GM19043 (cell line): Measurements from ENCODE around the gene CKAP5.
"Not testable (repeated sequence)": the region's sequence is repeated elsewhere in the genome, so short reads cannot be mapped to it uniquely, and the experiment has no call there.

Experiments used
- ATAC-seq: cut with Tn5 transposase; IDR thresholded peaks from one replicate; pipeline ENCODE4 v1.9.1; 2021; ENCODE audit warnings: low read depth; ENCODE audit not compliant: unreplicated experiment

Gene CKAP5

GRCh38 chr11:46729110-46730027, 116.7 kb downstream of the CKAP5 start:
- ATAC-seq, result no peak

GRCh38 chr11:46728659-46729040, 117.4 kb downstream of the CKAP5 start:
- no peak for ATAC-seq

GRCh38 chr11:46727952-46728658, 118.0 kb downstream of the CKAP5 start:
- ATAC-seq, result no peak

- no peak for ATAC-seq
Measured at GRCh38 chr11:46726206-46726862, 119.7 kb downstream of the CKAP5 start.

GRCh38 chr11:46725338-46726205, 120.5 kb downstream of the CKAP5 start:
- ATAC-seq, result no peak

GRCh38 chr11:46724088-46724487, 122.0 kb downstream of the CKAP5 start:
- ATAC-seq, result no peak

GRCh38 chr11:46723359-46723680, 122.8 kb downstream of the CKAP5 start:
- ATAC-seq, result no peak

- ATAC-seq, result no peak
Measured at GRCh38 chr11:46722566-46723358, 123.3 kb downstream of the CKAP5 start.

- ATAC-seq, result no peak
Measured at GRCh38 chr11:46721286-46721685, 124.8 kb downstream of the CKAP5 start.

GRCh38 chr11:46719543-46720218, 126.4 kb downstream of the CKAP5 start:
- ATAC-seq, result no peak

GRCh38 chr11:46719048-46719542, 127.0 kb downstream of the CKAP5 start, which contains the start of gene F2:
F2 (plus strand) TSS chr11:46719213; CDS start chr11:46719236, 23 bp downstream.
- no peak for ATAC-seq

- ATAC-seq, result no peak
Measured at GRCh38 chr11:46718155-46719019, 127.7 kb downstream of the CKAP5 start.

- not testable (repeated sequence) for ATAC-seq
Measured at GRCh38 chr11:46717825-46718154, 128.3 kb downstream of the CKAP5 start.

- no peak for ATAC-seq
Measured at GRCh38 chr11:46712874-46713576, 133.1 kb downstream of the CKAP5 start.

GRCh38 chr11:46711303-46711702, 134.8 kb downstream of the CKAP5 start:
- ATAC-seq, result no peak

GRCh38 chr11:46710821-46711269, 135.2 kb downstream of the CKAP5 start:
- no peak for ATAC-seq

- not testable (repeated sequence) for ATAC-seq
Measured at GRCh38 chr11:46709351-46709750, 136.7 kb downstream of the CKAP5 start.
